ENCODE measurements around the gene HPX.
A peak's percentile ranks its signal among the peaks of the same experiment; 100 is the strongest.

The HPX gene

GRCh38 chr11:6458352-6459098 is 17.7 kb upstream of the HPX start:
- no peak for DNase-seq

- DNase-seq: no peak
These were observed 17.0 kb upstream of the HPX start for GRCh38 chr11:6457581-6458320.

- no peak for DNase-seq
These were observed 15.7 kb upstream of the HPX start for GRCh38 chr11:6456361-6457073.

- peak; percentile 37 for DNase-seq
These were observed 14.3 kb upstream of the HPX start for GRCh38 chr11:6455070-6455469.

GRCh38 chr11:6453152-6453551 is 12.4 kb upstream of the HPX start:
- no peak for DNase-seq

GRCh38 chr11:6452219-6452618 is 11.4 kb upstream of the HPX start:
- no peak for DNase-seq

- no peak for DNase-seq
These were observed 7.8 kb upstream of the HPX start for GRCh38 chr11:6448574-6448973.

- DNase-seq: peak; percentile 17
These were observed 2.6 kb upstream of the HPX start for GRCh38 chr11:6443269-6444003.

- DNase-seq: no peak
These were observed 1.7 kb upstream of the HPX start for GRCh38 chr11:6442441-6442840.

GRCh38 chr11:6438979-6439571 is 1.7 kb downstream of the HPX start:
- peak; percentile 73 for DNase-seq

GRCh38 chr11:6437993-6438392 is 2.8 kb downstream of the HPX start:
- no peak for DNase-seq

- DNase-seq: no peak
These were observed 3.4 kb downstream of the HPX start for GRCh38 chr11:6437423-6437822.

GRCh38 chr11:6433998-6434660 is 6.7 kb downstream of the HPX start:
- no peak for DNase-seq

GRCh38 chr11:6431861-6432260 is 8.9 kb downstream of the HPX start:
- DNase-seq: no peak

- no peak for DNase-seq
These were observed 13.3 kb downstream of the HPX start for GRCh38 chr11:6427516-6427915.

GRCh38 chr11:6420677-6421076 is 20.1 kb downstream of the HPX start:
- no peak for DNase-seq

- DNase-seq: peak; percentile 79
These were observed 21.7 kb downstream of the HPX start, which contains the start of gene APBB1 for GRCh38 chr11:6419009-6419631. TSS of gene APBB1 (minus strand) at chr11:6419094. CDS start at chr11:6411347, 7,747 bp downstream.

- no peak for DNase-seq
These were observed 22.2 kb downstream of the HPX start for GRCh38 chr11:6418557-6419008.

GRCh38 chr11:6417907-6418556 is 22.8 kb downstream of the HPX start:
- DNase-seq: peak; percentile 24

GRCh38 chr11:6415797-6416196 is 25.0 kb downstream of the HPX start:
- DNase-seq: no peak

GRCh38 chr11:6414874-6415328 is 25.9 kb downstream of the HPX start:
- DNase-seq: no peak
